Measurements from ENCODE around the gene LRRC66. TPM values are rescaled to one million over a fixed set of nuclear protein-coding genes. Genes with fewer than 3 reads are reported as not detected.

The LRRC66 gene
- polyA plus RNA-seq, 1 donor from 2014 or later, result 0.45 TPM

GRCh38 chr4:51997647-51998046, 22.5 kb downstream of the LRRC66 start:
- Histone ChIP-seq H3K4me3 (ENCODE audit: low read length) (no peak overlapping the region), H3K27me3 (ENCODE audit: insufficient read depth, low read depth, low read length) (no peaks in the 10 kb centered on the region), H3K9me3 (ENCODE audit: low read length) (no peaks in the 10 kb centered on the region), H3K9me2 (ENCODE audit: insufficient read depth, low read length) (no peaks in the 10 kb centered on the region), H2AFZ (ENCODE audit: low read depth, low read length) (no peak overlapping the region), H3K27ac (ENCODE audit: low read length) (no peak overlapping the region), H3K79me2 (replicated peaks; ENCODE audit: insufficient read depth, low read length) (no peaks in the 10 kb centered on the region), H3K9ac (ENCODE audit: low read length) (no peak overlapping the region), H3K4me2 (ENCODE audit: low read length) (no peak overlapping the region), H4K20me1 (ENCODE audit: insufficient read depth) (no peaks in the 10 kb centered on the region), H3F3A (ENCODE audit: insufficient read depth, low read length, poor library complexity, severe bottlenecking) (no peaks in the 10 kb centered on the region), H3K36me3 (ENCODE audit: insufficient read depth, low read length) (no peaks in the 10 kb centered on the region)
- TF ChIP-seq MXI1 (conservative IDR thresholded peaks at IDR 0.05; ENCODE audit: poor library complexity, severe bottlenecking) (no peak), POLR2AphosphoS5 (IDR thresholded peaks at IDR 0.05) (no peak), CTCF (IDR thresholded peaks at IDR 0.05; ENCODE audit: poor library complexity, severe bottlenecking) (no peak)

DNA sequence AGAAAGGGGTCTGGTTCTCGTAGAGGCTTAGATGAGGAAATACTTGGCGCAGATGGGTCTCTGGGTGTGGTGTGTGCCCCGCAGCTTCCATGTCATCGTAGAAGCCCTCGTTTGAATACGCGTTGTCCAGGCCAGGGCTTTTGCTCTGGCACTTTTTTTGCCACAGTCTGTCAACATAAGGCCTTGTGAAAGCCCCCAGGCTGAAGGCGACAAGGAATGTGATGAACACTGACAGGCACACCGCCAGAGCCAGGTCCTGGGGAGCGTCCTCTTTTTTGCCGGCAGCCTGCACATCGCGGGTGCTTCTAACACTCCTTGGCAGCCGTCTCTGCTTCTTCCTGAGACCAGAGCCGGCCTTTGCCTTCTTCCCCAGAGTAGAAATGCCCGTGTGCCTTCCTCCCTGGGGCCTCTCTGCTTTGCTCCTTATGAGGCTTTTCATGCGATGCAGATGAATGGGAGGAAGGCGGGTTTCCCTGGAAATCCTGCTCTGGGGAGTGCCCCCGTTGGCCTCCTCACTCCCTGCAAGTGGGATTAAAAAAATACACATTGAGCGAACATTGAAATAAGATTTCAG, 24.4 kb downstream of the LRRC66 start:
- no peak overlapping the region for H3K4me2 ChIP-seq (ENCODE audit: low read length)
- no peaks in the 10 kb centered on the region for H3K79me2 ChIP-seq (replicated peaks; ENCODE audit: insufficient read depth, low read length)
- H3K9me3 ChIP-seq (ENCODE audit: low read length), result no peaks in the 10 kb centered on the region
- no peak overlapping the region for H2AFZ ChIP-seq (ENCODE audit: low read depth, low read length)
- H4K20me1 ChIP-seq (ENCODE audit: insufficient read depth), result no peaks in the 10 kb centered on the region
- TF ChIP-seq RAD21 (conservative IDR thresholded peaks at IDR 0.05) (no peak), MXI1 (conservative IDR thresholded peaks at IDR 0.05; ENCODE audit: poor library complexity, severe bottlenecking) (no peak), SMC3 (conservative IDR thresholded peaks at IDR 0.05; ENCODE audit: poor library complexity) (no peak)
- no peaks in the 10 kb centered on the region for H3F3A ChIP-seq (ENCODE audit: insufficient read depth, low read length, poor library complexity, severe bottlenecking)
- no peaks in the 10 kb centered on the region for H3K9me2 ChIP-seq (ENCODE audit: insufficient read depth, low read length)
- no peak overlapping the region for H3K4me3 ChIP-seq (ENCODE audit: low read length)
- no peaks in the 10 kb centered on the region for H3K27me3 ChIP-seq (ENCODE audit: insufficient read depth, low read depth, low read length)
- no peaks in the 10 kb centered on the region for H3K36me3 ChIP-seq (ENCODE audit: insufficient read depth, low read length)
- no peak overlapping the region for H3K9ac ChIP-seq (ENCODE audit: low read length)
- H3K27ac ChIP-seq (ENCODE audit: low read length), result no peak overlapping the region

- H3F3A ChIP-seq (ENCODE audit: insufficient read depth, low read length, poor library complexity, severe bottlenecking), result no peaks in the 10 kb centered on the region
- no peaks in the 10 kb centered on the region for H3K79me2 ChIP-seq (replicated peaks; ENCODE audit: insufficient read depth, low read length)
- no peak overlapping the region for H3K4me3 ChIP-seq (ENCODE audit: low read length)
- H3K9me3 ChIP-seq (ENCODE audit: low read length), result no peaks in the 10 kb centered on the region
- no peak overlapping the region for H3K27ac ChIP-seq (ENCODE audit: low read length)
- H2AFZ ChIP-seq (ENCODE audit: low read depth, low read length), result no peak overlapping the region
- no peak for TF ChIP-seq TAF1 (IDR thresholded peaks at IDR 0.05; ENCODE audit: low read depth)
- no peak for TF ChIP-seq MXI1 (conservative IDR thresholded peaks at IDR 0.05; ENCODE audit: poor library complexity, severe bottlenecking)
- TF ChIP-seq, protein P1, sequence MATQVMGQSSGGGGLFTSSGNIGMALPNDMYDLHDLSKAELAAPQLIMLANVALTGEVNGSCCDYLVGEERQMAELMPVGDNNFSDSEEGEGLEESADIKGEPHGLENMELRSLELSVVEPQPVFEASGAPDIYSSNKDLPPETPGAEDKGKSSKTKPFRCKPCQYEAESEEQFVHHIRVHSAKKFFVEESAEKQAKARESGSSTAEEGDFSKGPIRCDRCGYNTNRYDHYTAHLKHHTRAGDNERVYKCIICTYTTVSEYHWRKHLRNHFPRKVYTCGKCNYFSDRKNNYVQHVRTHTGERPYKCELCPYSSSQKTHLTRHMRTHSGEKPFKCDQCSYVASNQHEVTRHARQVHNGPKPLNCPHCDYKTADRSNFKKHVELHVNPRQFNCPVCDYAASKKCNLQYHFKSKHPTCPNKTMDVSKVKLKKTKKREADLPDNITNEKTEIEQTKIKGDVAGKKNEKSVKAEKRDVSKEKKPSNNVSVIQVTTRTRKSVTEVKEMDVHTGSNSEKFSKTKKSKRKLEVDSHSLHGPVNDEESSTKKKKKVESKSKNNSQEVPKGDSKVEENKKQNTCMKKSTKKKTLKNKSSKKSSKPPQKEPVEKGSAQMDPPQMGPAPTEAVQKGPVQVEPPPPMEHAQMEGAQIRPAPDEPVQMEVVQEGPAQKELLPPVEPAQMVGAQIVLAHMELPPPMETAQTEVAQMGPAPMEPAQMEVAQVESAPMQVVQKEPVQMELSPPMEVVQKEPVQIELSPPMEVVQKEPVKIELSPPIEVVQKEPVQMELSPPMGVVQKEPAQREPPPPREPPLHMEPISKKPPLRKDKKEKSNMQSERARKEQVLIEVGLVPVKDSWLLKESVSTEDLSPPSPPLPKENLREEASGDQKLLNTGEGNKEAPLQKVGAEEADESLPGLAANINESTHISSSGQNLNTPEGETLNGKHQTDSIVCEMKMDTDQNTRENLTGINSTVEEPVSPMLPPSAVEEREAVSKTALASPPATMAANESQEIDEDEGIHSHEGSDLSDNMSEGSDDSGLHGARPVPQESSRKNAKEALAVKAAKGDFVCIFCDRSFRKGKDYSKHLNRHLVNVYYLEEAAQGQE (IDR thresholded peaks at IDR 0.05; ENCODE audit: borderline replicate concordance), result no peak
- no peak for TF ChIP-seq EZH2 (IDR thresholded peaks at IDR 0.05; ENCODE audit: borderline replicate concordance, insufficient read depth, low read length, poor library complexity, severe bottlenecking)
- no peak for TF ChIP-seq EP300 (conservative IDR thresholded peaks at IDR 0.05; ENCODE audit: poor library complexity, severe bottlenecking)
- no peaks in the 10 kb centered on the region for H3K9me2 ChIP-seq (ENCODE audit: insufficient read depth, low read length)
- no peak overlapping the region for H3K9ac ChIP-seq (ENCODE audit: low read length)
- H3K4me2 ChIP-seq (ENCODE audit: low read length), result no peak overlapping the region
- H3K27me3 ChIP-seq (ENCODE audit: insufficient read depth, low read depth, low read length), result no peaks in the 10 kb centered on the region
- no peaks in the 10 kb centered on the region for H3K36me3 ChIP-seq (ENCODE audit: insufficient read depth, low read length)
- no peaks in the 10 kb centered on the region for H4K20me1 ChIP-seq (ENCODE audit: insufficient read depth)
Observed at GRCh38 chr4:51965862-51966261, 54.3 kb downstream of the LRRC66 start.
